K562 (cell line): ENCODE results near the gene C12orf42.

ENCODE experiments used
- EGR1 ChIP-seq: fragments of 450-650 bp; conservative IDR thresholded peaks from 2 replicates; pipeline ENCODE4 v1.6.1; 2017; ENCODE audit warnings: mild to moderate bottlenecking
- EP300 ChIP-seq: IDR thresholded peaks from 2 replicates; pipeline ENCODE4 v1.6.1; 2012; ENCODE audit warnings: low read length, improper control_type of control experiment
- HOXB6 ChIP-seq: fragments of 250-450 bp; sonication (Bioruptor Pico); IDR thresholded peaks from 2 replicates; pipeline ENCODE4 v1.5.1; 2022; ENCODE audit warnings: mild to moderate bottlenecking, borderline replicate concordance
- JUNB ChIP-seq: fragments of 450-650 bp; formaldehyde crosslinking; conservative IDR thresholded peaks from 2 replicates; pipeline ENCODE4 v1.4.0; 2020; ENCODE audit warnings: mild to moderate bottlenecking
- RBM25 ChIP-seq: fragments of 200-400 bp; formaldehyde crosslinking; IDR thresholded peaks from 2 replicates; pipeline ENCODE4 v1.6.1; 2018; ENCODE audit warnings: low read length, low read depth, moderate library complexity; ENCODE audit not compliant: severe bottlenecking
- ZNF263 ChIP-seq: sonication (generic); formaldehyde crosslinking; IDR thresholded peaks from 2 replicates; pipeline ENCODE4 v1.8.0; 2022; ENCODE audit warnings: mild to moderate bottlenecking, missing genetic modification reagents, borderline replicate concordance
- ZNF780A ChIP-seq: fragments of 250-450 bp; sonication (Bioruptor Pico); IDR thresholded peaks from 2 replicates; pipeline ENCODE4 v1.5.0; 2021; ENCODE audit warnings: mild to moderate bottlenecking
- TF ChIP-seq, protein P1 (sequence below): sonication (generic); formaldehyde crosslinking; IDR thresholded peaks from 2 replicates; pipeline ENCODE4 v1.5.0; 2020; ENCODE audit warnings: missing genetic modification reagents
- TF ChIP-seq, protein P2 (sequence below), 2 experiments: fragments of 450-650 bp in 1 of 2; sonication (generic) in 1 of 2; formaldehyde crosslinking in 1 of 2; IDR thresholded peaks in 1 of 2; conservative IDR thresholded peaks in 1 of 2; 2 replicates each; pipeline versions ENCODE4 v1.6.1 to v1.8.1; 2016 to 2023; ENCODE audit warnings: mild to moderate bottlenecking in 2 of 2, moderate library complexity in 2 of 2, inconsistent platforms in 1 of 2, missing genetic modification reagents in 1 of 2

DNA sequence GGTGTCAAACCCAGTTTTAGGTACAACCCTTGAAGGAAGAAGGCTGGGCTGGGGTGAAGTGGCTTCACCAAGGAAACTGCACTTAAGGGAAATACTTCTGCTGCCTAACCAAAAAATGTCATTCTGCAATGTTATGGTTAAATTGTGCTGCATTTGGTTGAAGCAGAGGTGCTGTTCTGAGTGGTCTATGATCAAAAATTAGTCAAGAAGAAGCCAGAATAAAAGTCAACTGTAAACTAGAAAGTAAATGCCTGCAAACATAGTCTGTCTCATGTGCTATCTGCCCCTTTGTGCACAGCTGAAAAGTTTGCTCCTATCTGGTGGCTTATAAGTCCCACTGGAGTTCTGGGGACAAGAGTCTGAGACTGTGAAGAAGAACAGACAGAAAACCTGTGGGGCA lies 158.8 kb downstream of the C12orf42 start:
- TF ChIP-seq RBM25 (no peak), JUNB (CRISPR knock-in tag) (no peak), EGR1 (no peak), ZNF263 (CRISPR knock-in tag) (no peak), ZNF780A (CRISPR knock-in tag) (no peak), EP300 (no peak), HOXB6 (CRISPR knock-in tag) (no peak)
- TF ChIP-seq, protein P1, sequence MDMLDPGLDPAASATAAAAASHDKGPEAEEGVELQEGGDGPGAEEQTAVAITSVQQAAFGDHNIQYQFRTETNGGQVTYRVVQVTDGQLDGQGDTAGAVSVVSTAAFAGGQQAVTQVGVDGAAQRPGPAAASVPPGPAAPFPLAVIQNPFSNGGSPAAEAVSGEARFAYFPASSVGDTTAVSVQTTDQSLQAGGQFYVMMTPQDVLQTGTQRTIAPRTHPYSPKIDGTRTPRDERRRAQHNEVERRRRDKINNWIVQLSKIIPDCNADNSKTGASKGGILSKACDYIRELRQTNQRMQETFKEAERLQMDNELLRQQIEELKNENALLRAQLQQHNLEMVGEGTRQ (CRISPR knock-in tag), result no peak
- TF ChIP-seq, protein P2, sequence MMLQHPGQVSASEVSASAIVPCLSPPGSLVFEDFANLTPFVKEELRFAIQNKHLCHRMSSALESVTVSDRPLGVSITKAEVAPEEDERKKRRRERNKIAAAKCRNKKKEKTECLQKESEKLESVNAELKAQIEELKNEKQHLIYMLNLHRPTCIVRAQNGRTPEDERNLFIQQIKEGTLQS (IDR thresholded peaks at IDR 0.05), result no peak
- TF ChIP-seq, protein P2 (CRISPR knock-in tag; conservative IDR thresholded peaks at IDR 0.05), result no peak
